ENCODE measurements around the gene DNLZ.
A peak's percentile ranks its signal among the peaks of the same experiment; 100 is the strongest.

The DNLZ gene

GRCh38 chr9:136393531-136393930 is 30.0 kb upstream of the DNLZ start:
- TF ChIP-seq CTCF (conservative IDR thresholded peaks at IDR 0.05): no peak
- H3K27ac ChIP-seq: peak overlapping the region; percentile 98

- TF ChIP-seq CTCF (conservative IDR thresholded peaks at IDR 0.05): no peak
- peak overlapping the region; percentile 98 for H3K27ac ChIP-seq
Observed at GRCh38 chr9:136392538-136393449, 29.2 kb upstream of the DNLZ start.

- no peak for TF ChIP-seq CTCF (conservative IDR thresholded peaks at IDR 0.05)
- peak overlapping the region; percentile 98 for H3K27ac ChIP-seq
Observed at GRCh38 chr9:136391737-136392537, 28.4 kb upstream of the DNLZ start.

GRCh38 chr9:136389396-136389795 is 25.9 kb upstream of the DNLZ start:
- H3K27ac ChIP-seq: no peak overlapping the region
- TF ChIP-seq CTCF (conservative IDR thresholded peaks at IDR 0.05): no peak

- no peak for TF ChIP-seq CTCF (conservative IDR thresholded peaks at IDR 0.05)
- H3K27ac ChIP-seq: no peak overlapping the region
Observed at GRCh38 chr9:136387217-136387616, 23.7 kb upstream of the DNLZ start.

DNA sequence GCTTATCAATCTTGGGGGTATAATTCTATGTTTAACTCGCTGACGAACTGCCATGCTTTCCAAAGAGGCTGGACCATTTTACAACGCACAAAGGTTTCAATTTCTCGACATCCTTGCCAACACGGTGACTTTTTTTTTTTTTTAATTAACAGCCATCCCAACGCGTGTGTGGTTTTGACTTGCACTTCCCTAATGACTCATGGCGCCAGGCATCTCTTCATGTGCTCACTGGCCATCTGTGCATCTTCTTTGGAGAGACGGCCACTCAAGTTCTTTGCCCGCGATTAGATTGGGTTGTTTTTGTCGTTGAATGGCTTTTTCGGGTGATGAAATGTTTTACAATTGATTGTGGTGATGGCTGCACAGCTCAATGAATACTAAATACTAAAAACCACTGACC is 22.5 kb upstream of the DNLZ start:
- TF ChIP-seq CTCF (conservative IDR thresholded peaks at IDR 0.05): no peak
- no peak overlapping the region for H3K27ac ChIP-seq

- no peak overlapping the region for H3K27ac ChIP-seq
- no peak for TF ChIP-seq CTCF (conservative IDR thresholded peaks at IDR 0.05)
Observed at GRCh38 chr9:136385015-136385414, 21.5 kb upstream of the DNLZ start.

Measured in VCaP (cell line).